Pons (tissue), 1 donor: Measurements from ENCODE around the gene MED13.

ENCODE experiments used
- DNase-seq: peaks from one replicate; pipeline ENCODE4 v3.0.0-alpha.2; 2016; ENCODE audit warnings: low spot score

MED13 gene

GRCh38 chr17:62064791-62065563 is at the start of gene MED13:
Gene MED13 (minus strand): TSS chr17:62065278. CDS start chr17:62065205, 73 bp downstream.
- DNase-seq = peak; percentile 37

- no peak for DNase-seq
Observed at GRCh38 chr17:62112229-62112628, 47.2 kb upstream of the MED13 start.

GRCh38 chr17:62111562-62112171 is 46.6 kb upstream of the MED13 start:
- no peak for DNase-seq

- no peak for DNase-seq
Observed at GRCh38 chr17:62110923-62111484, 45.9 kb upstream of the MED13 start.

GRCh38 chr17:62109924-62110323 is 44.8 kb upstream of the MED13 start:
- DNase-seq = no peak

GRCh38 chr17:62109378-62109902 is 44.4 kb upstream of the MED13 start:
- no peak for DNase-seq

GRCh38 chr17:62105861-62106260 is 40.8 kb upstream of the MED13 start:
- no peak for DNase-seq

- DNase-seq = no peak
Observed at GRCh38 chr17:62105357-62105756, 40.3 kb upstream of the MED13 start.

GRCh38 chr17:62101515-62101914 is 36.4 kb upstream of the MED13 start:
- DNase-seq = no peak

- no peak for DNase-seq
Observed at GRCh38 chr17:62101090-62101489, 36.0 kb upstream of the MED13 start.

GRCh38 chr17:62100055-62100454 is 35.0 kb upstream of the MED13 start:
- no peak for DNase-seq

- DNase-seq = no peak
Observed at GRCh38 chr17:62099532-62099931, 34.5 kb upstream of the MED13 start.

- no peak for DNase-seq
Observed at GRCh38 chr17:62098623-62099231, 33.6 kb upstream of the MED13 start.

GRCh38 chr17:62096401-62096670 is 31.3 kb upstream of the MED13 start:
- no peak for DNase-seq

GRCh38 chr17:62094175-62094574 is 29.1 kb upstream of the MED13 start:
- DNase-seq = no peak

GRCh38 chr17:62093188-62094155 is 28.4 kb upstream of the MED13 start:
- no peak for DNase-seq

- no peak for DNase-seq
Observed at GRCh38 chr17:62092784-62093183, 27.7 kb upstream of the MED13 start.

GRCh38 chr17:62091804-62092203 is 26.7 kb upstream of the MED13 start:
- DNase-seq = no peak

GRCh38 chr17:62090868-62091267 is 25.8 kb upstream of the MED13 start:
- DNase-seq = no peak

GRCh38 chr17:62090021-62090824 is 25.1 kb upstream of the MED13 start:
- no peak for DNase-seq

GRCh38 chr17:62089334-62089733 is 24.3 kb upstream of the MED13 start:
- DNase-seq = no peak
